Measurements from ENCODE around the gene PCDHA2. TPM values are rescaled to one million over a fixed set of nuclear protein-coding genes. Genes with fewer than 3 reads are reported as not detected.
"Not testable (repeated sequence)": the region's sequence is repeated elsewhere in the genome, so short reads cannot be mapped to it uniquely, and the experiment has no call there.

The PCDHA2 gene
- total and polyA plus RNA-seq, 9 of the 15 experiments (the other 6 are each of a cell fraction or from before 2014, with no cell fraction given) = not detected

- no peak for TF ChIP-seq ZHX1 (conservative IDR thresholded peaks at IDR 0.05; ENCODE audit: low read length)
- 0 out of 6 replicates have a peak, but pooled peaks of 2 of the 3 experiments have one; percentile 10 to 13 for TF ChIP-seq CTCF (IDR thresholded peaks at IDR 0.05 in 2 of 3, conservative IDR thresholded peaks at IDR 0.05 in 1 of 3; ENCODE audit: insufficient read depth in 2 of 3, low read depth in 1 of 3, low read length in 3 of 3)
- no peak for TF ChIP-seq ZNF224 (CRISPR knock-in tag; IDR thresholded peaks at IDR 0.05)
Observed at GRCh38 chr5:140801494-140801841, 6.8 kb downstream of the PCDHA2 start (continued).

GRCh38 chr5:140802381-140802780 lies 7.7 kb downstream of the PCDHA2 start:
- H3K27me3 ChIP-seq (ENCODE audit: control insufficient read depth in 2 of 2, insufficient read depth in 2 of 2, low read length in 2 of 2); H3K4me3 ChIP-seq; H2AFZ ChIP-seq (ENCODE audit: low read depth, low read length); H3K9me3 ChIP-seq (replicated peaks; ENCODE audit: control insufficient read depth, insufficient read depth, low read depth, low read length); H3K4me2 ChIP-seq (ENCODE audit: insufficient read depth, low read length); BruUV-seq (replicated peaks); in situ Hi-C loops (cut with MboI); DNase-seq (ENCODE audit: extremely low read depth in 1 of 4, low spot score in 3 of 4); ATAC-seq; H3K79me2 ChIP-seq (ENCODE audit: control insufficient read depth, insufficient read depth, low read length); H3K9me1 ChIP-seq (ENCODE audit: control insufficient read depth, insufficient read depth, low read length); FAIRE-seq; H3K9ac ChIP-seq (ENCODE audit: insufficient read depth in 1 of 2, low read depth in 2 of 2, low read length in 2 of 2); CTCF ChIA-PET (ENCODE audit: low intra/inter-chr PET ratio); POLR2A ChIA-PET; H3K36me3 ChIP-seq (ENCODE audit: control insufficient read depth, insufficient read depth, low read length); H4K20me1 ChIP-seq (replicated peaks; ENCODE audit: control insufficient read depth, insufficient read depth, low read length); H3K27ac ChIP-seq (ENCODE audit: extremely low read depth, low read depth, low read length); intact Hi-C loops (cut with micrococcal nuclease): not testable (repeated sequence)
- H3K4me1 ChIP-seq (replicated peaks in 1 of 2; ENCODE audit: control insufficient read depth in 2 of 2, insufficient read depth in 2 of 2, low read length in 2 of 2) = peaks cover 0 to 11% of the 10 kb centered on the region in 2 experiments; a peak in 2 of 5 replicates
- WGBS (ENCODE audit: insufficient coverage, low coverage, missing lambda C conversion rate) = 47% methylated on average over 38 of the region's 45 CpGs

Measured in K562 (cell line).